HL-60/S4 (cell line): Measurements from ENCODE around the gene EEFSEC.

ENCODE experiments used
- in situ Hi-C: fragments of 300-500 bp; cut with MboI; formaldehyde crosslinking; loops from 2 replicates; pipeline ENCODE4 v1.14.3; 2022; ENCODE audit warnings: low sequenced_read_pairs

The EEFSEC gene

GRCh38 chr3:128456776-128457715 lies 303.8 kb downstream of the EEFSEC start:
- in situ Hi-C loops, result no loop called here

- in situ Hi-C loops, result no loop called here
Observed at GRCh38 chr3:128457937-128458336, 304.7 kb downstream of the EEFSEC start.
